NCI-H526 (cell line): ENCODE results near the gene KMT2B.

Source experiments
- DNase-seq, 2 experiments: peaks; one replicate each; lab custom pipeline; 2025; lab: John Stamatoyannopoulos, UW

KMT2B gene

DNA sequence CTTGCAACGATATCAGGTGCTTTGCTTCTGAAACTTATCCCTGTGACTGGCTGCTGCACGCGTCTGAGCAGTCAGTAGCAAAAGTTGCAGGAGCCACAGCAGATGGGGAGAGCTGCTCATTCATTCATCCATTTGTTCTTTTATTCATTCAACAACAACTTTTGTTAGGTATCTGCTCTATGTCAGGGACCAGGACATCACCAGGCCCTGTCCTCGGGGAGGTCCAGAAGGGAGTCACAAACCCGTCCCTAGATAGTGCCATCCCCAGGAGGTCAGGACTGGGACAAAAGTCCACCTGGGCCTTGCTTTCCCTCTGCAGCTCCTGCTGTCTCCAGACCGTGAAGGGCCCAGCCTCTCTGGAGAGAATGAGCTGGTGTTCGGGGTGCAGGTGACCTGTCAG is 60.2 kb downstream of the KMT2B start:
- no peak for DNase-seq

- no peak for DNase-seq
Observed at GRCh38 chr19:35779033-35779432, 61.2 kb downstream of the KMT2B start.

DNA sequence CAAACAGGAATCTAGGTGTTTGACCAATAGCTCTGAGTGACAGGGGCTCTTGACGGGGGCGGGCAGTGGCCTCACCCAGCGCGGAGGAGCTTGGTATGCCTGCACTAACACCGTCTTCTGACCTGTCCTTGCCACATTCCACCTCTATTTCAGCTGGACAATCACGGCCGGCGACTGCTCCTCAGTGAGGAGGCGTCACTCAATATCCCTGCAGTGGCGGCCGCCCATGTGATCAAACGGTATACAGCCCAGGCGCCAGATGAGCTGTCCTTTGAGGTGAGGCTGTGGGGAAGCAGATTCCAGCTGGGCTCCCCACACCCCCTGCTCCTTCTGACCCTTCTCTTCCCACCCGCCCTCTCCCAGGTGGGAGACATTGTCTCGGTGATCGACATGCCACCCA is 62.3 kb downstream of the KMT2B start:
- DNase-seq = no peak

GRCh38 chr19:35780717-35781116 is 62.9 kb downstream of the KMT2B start:
- no peak for DNase-seq

- no peak for DNase-seq
Observed at GRCh38 chr19:35781650-35782049, 63.8 kb downstream of the KMT2B start.

- no peak for DNase-seq
Observed at GRCh38 chr19:35782589-35782988, 64.8 kb downstream of the KMT2B start.

DNA sequence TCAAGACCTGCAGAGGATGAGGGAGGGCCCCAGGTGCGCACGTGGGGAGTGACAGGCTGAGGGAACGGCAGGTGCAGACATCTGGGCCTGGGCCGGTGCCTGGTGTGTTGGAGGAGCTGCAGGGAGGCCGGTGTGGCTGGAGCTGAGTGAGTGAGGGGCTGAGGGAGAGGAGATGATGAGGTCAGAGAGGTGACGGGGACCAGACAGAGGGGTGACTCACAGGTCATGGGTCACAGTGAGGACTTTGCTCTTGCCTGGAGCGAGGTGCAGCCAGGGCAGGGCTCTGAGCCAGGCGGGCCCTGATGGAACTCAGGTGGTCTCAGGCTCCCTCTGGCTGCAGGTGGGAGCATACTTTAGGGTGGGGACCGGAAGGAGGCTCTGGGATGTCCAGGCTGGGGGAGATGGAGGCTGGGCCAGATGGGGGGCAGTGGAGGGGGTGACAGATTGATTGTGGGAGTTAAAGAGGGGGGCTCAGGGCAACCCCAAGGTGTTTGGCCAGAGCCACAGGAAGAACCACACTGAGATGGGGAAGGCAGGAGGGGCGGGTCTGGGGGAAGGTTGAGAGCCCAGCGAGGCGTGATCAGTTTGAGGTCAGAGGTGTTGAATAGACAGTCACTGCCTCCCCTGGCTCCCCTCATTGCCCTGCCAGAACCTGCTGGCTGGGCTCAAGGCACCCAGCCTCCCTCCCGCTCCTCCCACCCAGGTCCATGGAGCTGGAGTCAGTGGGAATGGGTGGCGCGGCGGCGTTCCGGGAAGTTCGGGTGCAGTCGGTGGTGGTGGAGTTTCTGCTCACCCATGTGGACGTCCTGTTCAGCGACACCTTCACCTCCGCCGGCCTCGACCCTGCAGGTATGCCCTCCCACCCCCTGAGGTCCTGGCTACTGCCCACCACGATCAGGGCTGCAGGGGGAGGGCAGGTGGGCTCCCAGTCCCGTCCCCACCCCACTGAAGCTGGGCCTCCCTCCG is 65.9 kb downstream of the KMT2B start:
- DNase-seq = no peak

DNA sequence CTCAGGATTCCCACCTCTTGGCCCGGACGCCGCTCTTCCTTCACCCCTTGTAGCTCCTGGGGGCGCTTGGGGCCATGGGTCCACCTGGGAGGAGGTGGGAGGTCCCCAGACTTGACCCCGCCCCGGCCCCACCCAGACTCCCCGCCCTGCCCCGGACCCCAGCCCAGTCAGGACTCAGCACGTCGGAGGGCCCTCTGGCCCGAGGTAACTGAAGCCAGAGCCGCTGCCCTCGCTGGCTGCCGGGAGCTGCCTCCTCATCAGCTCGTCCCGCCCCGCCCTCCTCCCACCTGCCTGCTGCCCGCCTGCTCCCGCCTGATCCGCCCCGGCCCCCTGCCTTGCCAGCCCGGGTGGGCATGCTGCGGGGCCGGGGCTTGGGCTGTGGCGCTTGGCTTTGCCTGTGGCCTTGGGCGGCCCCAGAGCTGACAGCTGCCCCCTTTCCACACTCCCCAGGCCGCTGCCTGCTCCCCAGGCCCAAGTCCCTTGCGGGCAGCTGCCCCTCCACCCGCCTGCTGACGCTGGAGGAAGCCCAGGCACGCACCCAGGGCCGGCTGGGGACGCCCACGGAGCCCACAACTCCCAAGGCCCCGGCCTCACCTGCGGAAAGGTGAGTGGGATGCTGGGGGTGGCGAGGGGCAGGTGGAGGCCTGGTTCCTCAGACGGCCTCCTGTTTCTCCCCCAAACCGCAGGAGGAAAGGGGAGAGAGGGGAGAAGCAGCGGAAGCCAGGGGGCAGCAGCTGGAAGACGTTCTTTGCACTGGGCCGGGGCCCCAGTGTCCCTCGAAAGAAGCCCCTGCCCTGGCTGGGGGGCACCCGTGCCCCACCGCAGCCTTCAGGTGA is 66.9 kb downstream of the KMT2B start:
- peak in 1 of 2 experiments; percentile 16 for DNase-seq

- no peak for DNase-seq
Observed at GRCh38 chr19:35785339-35785627, 67.5 kb downstream of the KMT2B start.

- no peak for DNase-seq
Observed at GRCh38 chr19:35786299-35787160, 68.7 kb downstream of the KMT2B start.

DNA sequence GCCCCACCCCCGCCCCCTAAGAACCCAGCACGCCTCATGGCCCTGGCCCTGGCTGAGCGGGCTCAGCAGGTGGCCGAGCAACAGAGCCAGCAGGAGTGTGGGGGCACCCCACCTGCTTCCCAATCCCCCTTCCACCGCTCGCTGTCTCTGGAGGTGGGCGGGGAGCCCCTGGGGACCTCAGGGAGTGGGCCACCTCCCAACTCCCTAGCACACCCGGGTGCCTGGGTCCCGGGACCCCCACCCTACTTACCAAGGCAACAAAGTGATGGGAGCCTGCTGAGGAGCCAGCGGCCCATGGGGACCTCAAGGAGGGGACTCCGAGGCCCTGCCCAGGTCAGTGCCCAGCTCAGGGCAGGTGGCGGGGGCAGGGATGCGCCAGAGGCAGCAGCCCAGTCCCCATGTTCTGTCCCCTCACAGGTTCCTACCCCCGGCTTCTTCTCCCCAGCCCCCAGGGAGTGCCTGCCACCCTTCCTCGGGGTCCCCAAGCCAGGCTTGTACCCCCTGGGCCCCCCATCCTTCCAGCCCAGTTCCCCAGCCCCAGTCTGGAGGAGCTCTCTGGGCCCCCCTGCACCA is 69.5 kb downstream of the KMT2B start:
- no peak for DNase-seq
